ENCODE results near the gene TBC1D9B.

- TF ChIP-seq POLR2A (IDR thresholded peaks at IDR 0.05), result no peak
- TF ChIP-seq CTCF (IDR thresholded peaks at IDR 0.05), result no peak
Observed at GRCh38 chr5:179914032-179914755, 6.5 kb upstream of the TBC1D9B start.
